Astrocyte (in vitro differentiated cells and primary cell): ENCODE measurements around the gene PRCD.

ENCODE experiments used
- EZH2 ChIP-seq: IDR thresholded peaks from 2 replicates; pipeline ENCODE4 v1.6.1; 2012; ENCODE audit warnings: mild to moderate bottlenecking, low read length, inconsistent platforms; ENCODE audit not compliant: insufficient read depth
- TF ChIP-seq, protein P1 (sequence below): IDR thresholded peaks from 2 replicates; pipeline ENCODE4 v1.5.1; 2011; ENCODE audit warnings: low read depth, mild to moderate bottlenecking, inconsistent platforms, low read length, moderate library complexity; ENCODE audit not compliant: insufficient read depth

GRCh38 chr17:76502341-76503211 is 37.3 kb upstream of the PRCD start:
- TF ChIP-seq, protein P1, sequence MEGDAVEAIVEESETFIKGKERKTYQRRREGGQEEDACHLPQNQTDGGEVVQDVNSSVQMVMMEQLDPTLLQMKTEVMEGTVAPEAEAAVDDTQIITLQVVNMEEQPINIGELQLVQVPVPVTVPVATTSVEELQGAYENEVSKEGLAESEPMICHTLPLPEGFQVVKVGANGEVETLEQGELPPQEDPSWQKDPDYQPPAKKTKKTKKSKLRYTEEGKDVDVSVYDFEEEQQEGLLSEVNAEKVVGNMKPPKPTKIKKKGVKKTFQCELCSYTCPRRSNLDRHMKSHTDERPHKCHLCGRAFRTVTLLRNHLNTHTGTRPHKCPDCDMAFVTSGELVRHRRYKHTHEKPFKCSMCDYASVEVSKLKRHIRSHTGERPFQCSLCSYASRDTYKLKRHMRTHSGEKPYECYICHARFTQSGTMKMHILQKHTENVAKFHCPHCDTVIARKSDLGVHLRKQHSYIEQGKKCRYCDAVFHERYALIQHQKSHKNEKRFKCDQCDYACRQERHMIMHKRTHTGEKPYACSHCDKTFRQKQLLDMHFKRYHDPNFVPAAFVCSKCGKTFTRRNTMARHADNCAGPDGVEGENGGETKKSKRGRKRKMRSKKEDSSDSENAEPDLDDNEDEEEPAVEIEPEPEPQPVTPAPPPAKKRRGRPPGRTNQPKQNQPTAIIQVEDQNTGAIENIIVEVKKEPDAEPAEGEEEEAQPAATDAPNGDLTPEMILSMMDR: no peak
- TF ChIP-seq EZH2: no peak
